RPMI7951 (cell line): ENCODE measurements around the gene C8G. TPM values are rescaled to one million over a fixed set of nuclear protein-coding genes. Genes with fewer than 3 reads are reported as not detected.

Experiments
- DNase-seq: peaks from one replicate; pipeline ENCODE4 v3.0.0-alpha.2; 2012; ENCODE audit warnings: low read depth
- total RNA-seq: library from RNA; depleted of rRNA; stranded (reverse); fragments of >200 nt; shearing (Covaris generic); gene quantifications from 2 replicates; pipeline ENCODE4 v1.2.3, GENCODE V29; 2014

Gene C8G
- total RNA-seq, 1 experiment from 2014 or later, result not detected

GRCh38 chr9:136941231-136942111, 3.6 kb upstream of the C8G start:
- no peak for DNase-seq

- DNase-seq, result no peak
Observed at GRCh38 chr9:136942112-136942880, 2.7 kb upstream of the C8G start.

GRCh38 chr9:136942881-136943230, 2.2 kb upstream of the C8G start:
- no peak for DNase-seq

DNA sequence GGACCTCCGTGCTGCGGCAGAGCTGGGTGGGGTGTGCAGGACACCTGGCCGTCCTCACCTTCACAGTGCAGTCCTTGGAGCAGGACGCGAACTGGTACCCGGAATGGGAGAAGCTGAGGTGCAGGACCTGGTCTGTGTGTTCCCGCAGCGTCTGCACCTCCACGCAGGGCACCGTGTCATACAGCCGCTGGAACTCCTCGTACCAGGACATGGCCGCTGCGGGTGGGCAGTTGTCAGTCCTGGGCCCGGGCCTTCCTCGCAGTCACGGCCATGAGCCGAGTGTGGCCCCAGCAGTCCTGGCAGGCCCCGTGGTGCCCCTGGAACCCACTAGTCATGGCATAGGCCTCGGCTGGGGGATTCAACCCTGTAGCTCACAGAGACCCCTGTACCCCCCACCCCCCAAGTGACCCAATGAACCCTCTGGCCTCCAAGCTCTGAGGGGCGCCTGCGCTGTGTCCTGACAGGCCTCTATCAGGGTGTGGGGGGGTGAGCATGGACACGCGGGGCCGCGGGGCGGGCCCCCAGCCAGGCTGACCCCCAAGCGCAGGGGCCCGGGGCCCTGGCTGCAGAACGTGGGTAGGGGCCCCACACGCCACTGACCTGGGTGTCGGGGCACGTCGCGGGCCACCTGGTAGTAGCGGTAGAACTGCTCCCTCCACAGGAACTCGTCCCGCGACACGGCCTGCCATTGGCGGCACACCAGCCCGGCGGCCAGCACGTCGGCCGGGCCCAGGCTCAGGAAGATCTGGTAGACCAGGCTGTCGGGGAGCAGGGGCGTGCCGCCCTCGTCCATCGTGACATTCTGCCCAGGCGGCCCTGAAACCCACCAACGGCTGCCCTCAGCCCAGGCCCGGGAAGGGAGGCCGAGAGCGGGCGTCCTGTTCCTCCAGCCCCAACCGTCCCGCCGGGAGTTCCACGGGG, 1.5 kb upstream of the C8G start:
- no peak for DNase-seq

- peak; percentile 66 for DNase-seq
Observed at GRCh38 chr9:136944212-136944518, 878 bp upstream of the C8G start.

GRCh38 chr9:136945333-136946227, 537 bp downstream of the C8G start:
- no peak for DNase-seq

DNA sequence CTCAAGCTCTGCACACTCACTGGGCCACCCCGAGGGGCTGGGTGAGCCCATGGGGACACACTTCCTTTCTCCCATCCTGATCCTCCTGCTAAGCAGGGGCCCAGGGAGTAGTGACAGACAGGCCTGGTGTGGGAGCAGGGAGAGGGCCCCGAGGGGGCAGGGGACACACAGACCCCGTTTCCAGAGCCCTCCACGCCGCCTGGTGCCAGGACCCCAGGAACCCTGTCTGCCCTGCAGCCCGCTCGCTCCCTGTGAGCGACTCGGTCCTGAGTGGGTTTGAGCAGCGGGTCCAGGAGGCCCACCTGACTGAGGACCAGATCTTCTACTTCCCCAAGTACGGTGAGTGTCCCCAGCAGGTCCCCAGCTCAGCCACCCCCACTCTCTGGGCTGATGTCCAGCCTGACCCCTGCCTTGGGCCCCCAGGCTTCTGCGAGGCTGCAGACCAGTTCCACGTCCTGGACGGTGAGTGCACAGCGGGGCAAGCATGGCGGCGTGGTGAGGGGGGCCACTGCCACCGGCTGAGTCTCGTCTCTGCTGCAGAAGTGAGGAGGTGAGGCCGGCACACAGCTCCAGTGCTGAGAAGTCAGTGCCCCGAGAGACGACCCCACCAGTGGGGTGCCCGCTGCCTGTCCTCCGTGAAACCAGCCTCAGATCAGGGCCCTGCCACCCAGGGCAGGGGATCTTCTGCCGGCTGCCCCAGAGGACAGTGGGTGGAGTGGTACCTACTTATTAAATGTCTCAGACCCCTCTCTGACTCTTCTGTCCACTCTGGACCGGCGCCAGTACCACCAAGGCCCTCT, 1.4 kb downstream of the C8G start:
- DNase-seq, result no peak

GRCh38 chr9:136947028-136947891, 2.2 kb downstream of the C8G start:
- no peak for DNase-seq

DNA sequence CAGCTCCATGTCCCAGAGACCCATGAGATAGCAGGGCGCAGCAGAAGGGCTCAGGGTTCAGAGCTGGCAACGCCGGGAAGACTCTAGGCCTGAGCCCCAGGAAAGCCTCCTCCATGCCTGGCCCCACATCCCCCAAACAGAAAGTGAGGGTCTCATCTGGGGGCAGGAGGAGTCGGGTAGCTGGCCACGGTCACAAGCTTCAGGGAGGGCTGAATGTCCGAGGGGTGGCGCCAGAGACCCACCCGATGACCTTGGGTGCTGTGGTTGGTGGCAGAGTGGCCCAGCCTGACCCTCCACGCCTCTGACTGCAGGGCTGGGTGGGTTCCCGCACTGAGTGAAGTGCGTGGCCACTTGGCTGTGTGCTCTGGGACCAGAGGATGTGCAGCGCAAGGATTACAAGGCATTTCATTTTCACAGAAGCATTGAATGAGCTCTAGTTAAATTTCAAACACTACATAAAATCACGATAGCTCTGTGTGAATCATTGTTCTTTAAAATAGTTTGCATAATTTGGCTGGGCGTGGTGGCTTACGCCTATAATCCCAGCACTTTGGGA, 3.0 kb downstream of the C8G start:
- DNase-seq, result peak; percentile 32

- DNase-seq, result no peak
Observed at GRCh38 chr9:136949239-136949816, 4.3 kb downstream of the C8G start.

DNA sequence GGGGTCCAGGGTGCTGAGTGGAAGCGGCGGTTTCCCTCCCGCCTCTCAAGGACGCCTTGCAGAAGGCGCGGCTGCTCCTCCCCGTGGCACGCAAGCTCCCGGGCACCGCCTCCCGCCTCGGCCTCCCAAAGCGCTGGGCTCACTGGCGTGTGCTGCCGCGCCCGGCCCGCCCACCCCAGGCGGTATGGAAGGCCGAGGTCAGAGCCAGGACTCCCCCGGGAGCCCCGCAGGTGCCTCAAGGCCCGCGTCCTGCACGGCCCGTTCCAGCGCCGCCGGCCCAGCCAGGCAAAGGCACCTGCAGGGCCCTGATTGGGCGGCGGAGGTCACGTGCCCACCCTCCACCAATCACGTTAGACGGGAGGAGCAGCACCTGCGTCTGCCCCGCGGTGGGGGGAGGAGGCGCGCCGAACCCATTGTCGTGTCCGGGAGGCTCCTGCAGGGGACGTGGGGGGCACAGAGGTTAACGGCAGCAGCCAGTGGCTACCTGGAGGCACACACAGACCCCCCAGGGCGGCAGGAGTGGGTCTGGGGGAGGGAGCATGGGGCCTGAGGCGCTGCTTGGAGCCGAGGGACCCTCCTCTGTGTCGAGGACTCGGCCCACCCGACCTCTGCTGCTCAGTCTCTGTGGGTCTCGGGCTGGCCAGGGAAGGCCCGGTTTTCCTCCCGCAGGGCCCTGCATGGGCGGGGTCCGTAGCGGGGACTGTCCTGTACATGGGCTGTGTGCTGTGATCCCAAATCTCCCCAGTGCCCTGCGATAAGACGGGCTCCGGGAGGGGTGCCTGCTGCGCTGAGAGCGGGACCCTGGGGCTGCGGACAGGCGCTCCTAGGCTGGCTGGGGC, 5.0 kb downstream of the C8G start:
- peak; percentile 73 for DNase-seq

DNA sequence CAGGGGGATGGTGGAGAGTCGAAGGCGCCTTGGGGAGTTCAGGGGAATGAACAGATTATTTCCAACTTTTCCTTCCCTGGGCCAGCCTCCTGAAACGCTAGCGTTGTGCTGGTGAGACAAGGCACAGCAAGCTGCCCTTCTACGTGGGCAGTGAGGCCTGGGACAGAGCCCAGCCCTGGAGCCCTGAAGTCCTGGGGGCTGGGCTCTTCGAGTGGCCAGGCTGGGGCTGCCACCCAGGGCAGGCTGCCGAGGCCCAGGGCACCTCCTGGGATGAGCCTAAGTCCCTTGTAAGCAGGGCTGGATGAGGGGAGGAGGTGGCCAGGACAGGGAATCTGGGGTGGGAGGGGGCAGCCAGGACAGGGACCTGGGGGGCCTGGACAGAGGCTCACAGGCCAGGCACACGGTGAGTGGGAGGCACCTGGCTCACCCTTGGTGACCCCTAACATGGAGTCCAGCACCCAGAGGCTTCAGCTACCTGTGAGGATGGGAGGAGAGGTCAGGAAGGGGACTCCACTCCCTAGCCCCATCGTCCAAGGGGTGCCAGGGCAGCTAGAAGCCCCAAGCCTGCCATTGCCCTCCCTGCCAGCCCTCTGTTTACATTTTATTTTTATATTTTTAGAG, 5.7 kb downstream of the C8G start:
- DNase-seq, result no peak

- no peak for DNase-seq
Observed at GRCh38 chr9:136951541-136952320, 6.7 kb downstream of the C8G start, which contains the start of gene LCN12. LCN12 (plus strand) TSS chr9:136952273; CDS start chr9:136952328, 55 bp downstream.

DNA sequence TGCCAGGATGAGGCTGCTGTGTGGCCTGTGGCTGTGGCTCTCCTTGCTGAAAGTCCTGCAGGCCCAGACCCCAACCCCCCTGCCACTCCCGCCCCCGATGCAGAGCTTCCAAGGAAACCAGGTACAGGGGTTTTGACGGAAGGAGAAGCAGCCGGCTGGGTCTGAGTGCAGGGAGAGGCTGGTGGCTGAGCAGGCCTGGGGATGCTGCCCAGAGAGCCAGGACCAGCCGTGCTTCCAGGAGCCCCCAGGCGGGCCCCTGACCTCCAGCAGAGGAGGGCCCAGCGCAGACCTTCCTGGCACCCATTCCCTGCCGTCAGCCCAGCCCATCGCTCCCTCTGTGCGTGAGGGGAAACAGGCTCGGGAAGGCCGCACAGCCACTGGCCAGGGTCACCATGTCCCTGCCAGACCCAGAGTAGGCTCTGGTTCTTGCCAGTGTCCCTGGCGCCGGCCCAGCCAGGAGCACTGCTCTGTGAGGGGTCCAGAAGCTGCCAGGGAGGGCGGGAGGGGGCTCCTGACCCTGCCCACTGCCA, 7.3 kb downstream of the C8G start:
- no peak for DNase-seq

DNA sequence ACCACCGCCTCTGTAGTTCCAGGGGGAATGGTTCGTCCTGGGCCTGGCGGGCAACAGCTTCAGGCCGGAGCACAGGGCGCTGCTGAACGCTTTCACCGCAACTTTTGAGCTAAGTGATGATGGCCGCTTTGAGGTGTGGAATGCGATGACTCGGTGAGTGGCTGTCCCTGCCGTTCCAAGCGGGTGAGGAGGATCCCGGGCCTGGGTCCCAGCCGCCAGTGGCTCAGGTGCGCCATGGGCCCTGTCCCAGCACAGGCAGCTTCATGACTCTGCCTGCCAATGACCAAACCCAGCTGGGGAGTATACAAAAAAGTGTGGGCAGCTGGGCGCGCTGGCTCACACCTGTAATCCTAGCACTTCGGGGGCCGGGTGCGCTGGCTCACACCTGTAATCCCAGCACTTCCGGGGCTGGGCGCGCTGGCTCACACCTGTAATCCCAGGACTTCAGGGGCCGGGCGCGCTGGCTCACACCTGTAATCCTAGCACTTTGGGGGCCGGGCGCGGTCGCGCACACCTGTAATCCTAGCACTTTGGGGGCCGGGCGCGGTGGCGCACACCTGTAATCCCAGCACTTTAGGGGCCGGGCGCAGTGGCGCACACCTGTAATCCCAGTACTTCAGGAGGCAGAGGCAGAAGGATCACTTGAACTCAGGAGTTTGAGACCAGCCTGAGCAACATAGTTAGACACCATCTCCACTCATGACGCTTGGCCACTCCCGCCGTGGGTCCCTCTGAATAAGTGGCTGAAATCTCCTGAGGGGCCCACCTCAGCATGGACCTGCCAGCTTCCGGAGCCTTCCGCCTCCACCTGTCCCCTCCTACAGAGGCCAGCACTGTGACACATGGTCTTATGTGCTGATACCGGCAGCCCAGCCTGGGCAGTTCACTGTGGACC, 8.1 kb downstream of the C8G start:
- no peak for DNase-seq
